SKM-1 (cell line): Measurements from ENCODE around the gene ABHD1.
"Not testable (repeated sequence)": the region's sequence is repeated elsewhere in the genome, so short reads cannot be mapped to it uniquely, and the experiment has no call there.

Source experiments
- DNase-seq: peaks from one replicate; lab custom pipeline; 2025; ENCODE audit not compliant: unreplicated experiment; lab: John Stamatoyannopoulos, UW

Gene ABHD1

GRCh38 chr2:27162151-27163121 is 38.8 kb downstream of the ABHD1 start:
- no peak for DNase-seq

- no peak for DNase-seq
These were observed 41.5 kb downstream of the ABHD1 start for GRCh38 chr2:27164960-27165763.

GRCh38 chr2:27170581-27171337 is 47.1 kb downstream of the ABHD1 start:
- DNase-seq, result no peak

- no peak for DNase-seq
These were observed 47.8 kb downstream of the ABHD1 start for GRCh38 chr2:27171351-27171848.

- no peak for DNase-seq
These were observed 51.0 kb downstream of the ABHD1 start for GRCh38 chr2:27174638-27175037.

GRCh38 chr2:27175330-27175729 is 51.7 kb downstream of the ABHD1 start:
- DNase-seq, result no peak

- not testable (repeated sequence) for DNase-seq
These were observed 52.2 kb downstream of the ABHD1 start for GRCh38 chr2:27175781-27176180.

GRCh38 chr2:27177441-27178351 is 54.1 kb downstream of the ABHD1 start:
- no peak for DNase-seq

GRCh38 chr2:27178469-27178868 is 54.9 kb downstream of the ABHD1 start:
- no peak for DNase-seq

GRCh38 chr2:27179344-27180000 is 55.9 kb downstream of the ABHD1 start:
- DNase-seq, result no peak
